Measurements from ENCODE around the gene FADS6.

DNA sequence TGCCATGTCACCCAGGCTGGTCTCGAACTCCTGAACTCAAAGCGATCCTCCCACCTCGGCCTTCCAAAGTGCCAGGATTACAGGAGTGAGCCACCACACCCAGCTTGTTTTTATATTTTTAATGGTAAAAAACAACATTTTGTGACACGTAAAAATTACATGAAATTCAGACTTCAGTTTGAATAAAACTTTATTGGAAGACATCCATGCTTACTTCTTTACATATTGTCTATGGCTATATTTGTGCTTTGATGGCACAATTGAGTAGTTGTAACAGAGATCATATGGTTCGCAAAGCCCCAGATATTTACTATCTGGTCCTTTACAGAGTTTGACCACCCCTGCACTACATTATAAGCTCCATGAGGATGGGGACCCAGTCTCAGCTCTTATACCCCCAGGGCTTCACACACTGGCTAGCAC lies 18.8 kb downstream of the FADS6 start:
- TF ChIP-seq, protein P1, sequence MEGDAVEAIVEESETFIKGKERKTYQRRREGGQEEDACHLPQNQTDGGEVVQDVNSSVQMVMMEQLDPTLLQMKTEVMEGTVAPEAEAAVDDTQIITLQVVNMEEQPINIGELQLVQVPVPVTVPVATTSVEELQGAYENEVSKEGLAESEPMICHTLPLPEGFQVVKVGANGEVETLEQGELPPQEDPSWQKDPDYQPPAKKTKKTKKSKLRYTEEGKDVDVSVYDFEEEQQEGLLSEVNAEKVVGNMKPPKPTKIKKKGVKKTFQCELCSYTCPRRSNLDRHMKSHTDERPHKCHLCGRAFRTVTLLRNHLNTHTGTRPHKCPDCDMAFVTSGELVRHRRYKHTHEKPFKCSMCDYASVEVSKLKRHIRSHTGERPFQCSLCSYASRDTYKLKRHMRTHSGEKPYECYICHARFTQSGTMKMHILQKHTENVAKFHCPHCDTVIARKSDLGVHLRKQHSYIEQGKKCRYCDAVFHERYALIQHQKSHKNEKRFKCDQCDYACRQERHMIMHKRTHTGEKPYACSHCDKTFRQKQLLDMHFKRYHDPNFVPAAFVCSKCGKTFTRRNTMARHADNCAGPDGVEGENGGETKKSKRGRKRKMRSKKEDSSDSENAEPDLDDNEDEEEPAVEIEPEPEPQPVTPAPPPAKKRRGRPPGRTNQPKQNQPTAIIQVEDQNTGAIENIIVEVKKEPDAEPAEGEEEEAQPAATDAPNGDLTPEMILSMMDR (IDR thresholded peaks at IDR 0.05): no peak
- no peak for TF ChIP-seq POLR2A (IDR thresholded peaks at IDR 0.05)
